IMR-90 (cell line): ENCODE data around the gene CUL4B. TPM values are rescaled to one million over a fixed set of nuclear protein-coding genes. Genes with fewer than 3 reads are reported as not detected.

ENCODE experiments used
- ATAC-seq: fragments of 200-7000 bp; cut with Tn5 transposase; 2 replicates; pipeline ENCODE4 v1.9.1; 2020; ENCODE audit warnings: low read depth, mild to moderate bottlenecking, moderate library complexity
- BruUV-seq: library from RNA; stranded (reverse); fragments of 400-500 nt; replicated peaks from 2 replicates; lab custom pipeline; 2021; lab: Mats Ljungman, UMichigan
- CTCF ChIA-PET: fragments of 300-600 bp; formaldehyde crosslinking; extraction: SDS; loops from one replicate; lab custom pipeline; 2021; ENCODE audit warnings: antibody characterized with exemption; lab: Yijun Ruan, JAX
- POLR2A ChIA-PET: fragments of 300-600 bp; sonication (Branson Sonifier 250); formaldehyde crosslinking; loops from one replicate; lab custom pipeline; 2022; ENCODE audit warnings: antibody characterized with exemption; ENCODE audit not compliant: unreplicated experiment; lab: Charles Lee
- DNase-seq: peaks from one replicate; pipeline ENCODE4 v3.0.0; 2013
- H2AFZ ChIP-seq: replicated peaks from 2 replicates; pipeline ENCODE3; 2013; ENCODE audit warnings: low read length, mild to moderate bottlenecking; ENCODE audit not compliant: poor library complexity
- H2AK5ac ChIP-seq: 2 replicates; pipeline ENCODE4 v1.6.1; 2013; ENCODE audit warnings: low read depth, low read length, inconsistent platforms
- H2AK9ac ChIP-seq: replicated peaks from 2 replicates; pipeline ENCODE3; 2013; ENCODE audit warnings: mild to moderate bottlenecking, low read depth, low read length, moderate library complexity; ENCODE audit not compliant: poor library complexity
- H2BK120ac ChIP-seq: 2 replicates; pipeline ENCODE4 v1.6.1; 2013; ENCODE audit warnings: low read depth, low read length, inconsistent platforms
- H2BK15ac ChIP-seq: 3 replicates; pipeline ENCODE4 v1.6.1; 2013; ENCODE audit warnings: low read depth, low read length, inconsistent platforms
- H2BK20ac ChIP-seq: 2 replicates; pipeline ENCODE4 v1.6.1; 2013; ENCODE audit warnings: low read depth, mild to moderate bottlenecking, inconsistent platforms, low read length, moderate library complexity
- H2BK5ac ChIP-seq: 2 replicates; pipeline ENCODE4 v1.6.1; 2013; ENCODE audit warnings: mild to moderate bottlenecking, low read depth, low read length, inconsistent platforms; ENCODE audit not compliant: poor library complexity, severe bottlenecking
- H3K14ac ChIP-seq: replicated peaks from 2 replicates; pipeline ENCODE4 v1.6.1; 2013; ENCODE audit warnings: low read depth, low read length, inconsistent platforms
- H3K18ac ChIP-seq: 2 replicates; pipeline ENCODE4 v1.6.1; 2013; ENCODE audit warnings: low read depth, low read length, control low read depth
- H3K23ac ChIP-seq: 2 replicates; pipeline ENCODE4 v1.6.1; 2013; ENCODE audit warnings: low read depth, low read length, inconsistent platforms
- H3K27ac ChIP-seq: 2 replicates; pipeline ENCODE4 v1.5.1; 2013; ENCODE audit warnings: mild to moderate bottlenecking, control low read depth, low read length; ENCODE audit not compliant: insufficient read depth
- H3K27me3 ChIP-seq: 2 replicates; pipeline ENCODE4 v1.6.1; 2013; ENCODE audit warnings: low read length; ENCODE audit not compliant: control insufficient read depth, insufficient read depth
- H3K36me3 ChIP-seq: 2 replicates; pipeline ENCODE4 v1.6.1; 2013; ENCODE audit warnings: low read length, mixed read lengths; ENCODE audit not compliant: control insufficient read depth, insufficient read depth
- H3K4ac ChIP-seq: 2 replicates; pipeline ENCODE4 v1.6.1; 2013; ENCODE audit warnings: low read depth, low read length, inconsistent platforms
- H3K4me1 ChIP-seq: 2 replicates; pipeline ENCODE4 v1.6.1; 2013; ENCODE audit warnings: low read length, mixed read lengths; ENCODE audit not compliant: control insufficient read depth, insufficient read depth
- H3K4me2 ChIP-seq: 2 replicates; pipeline ENCODE4 v1.6.1; 2013; ENCODE audit warnings: low read depth, mild to moderate bottlenecking, control low read depth, low read length, moderate library complexity
- H3K4me3 ChIP-seq: 2 replicates; pipeline ENCODE4 v1.5.1; 2013; ENCODE audit warnings: low read depth, mild to moderate bottlenecking, control low read depth, low read length, moderate library complexity; ENCODE audit not compliant: insufficient read depth
- H3K56ac ChIP-seq: 2 replicates; pipeline ENCODE4 v1.6.1; 2013; ENCODE audit warnings: low read length, inconsistent platforms; ENCODE audit not compliant: insufficient read depth; ENCODE audit errors: extremely low read depth
- H3K79me1 ChIP-seq, 2 experiments: 2 replicates each; pipeline ENCODE4 v1.6.1; 2013; ENCODE audit warnings: low read length in 2 of 2, inconsistent platforms in 1 of 2, low read depth in 1 of 2
- H3K9ac ChIP-seq: 2 replicates; pipeline ENCODE4 v1.6.1; 2013; ENCODE audit warnings: low read depth, low read length, control low read depth
- H3K9me1 ChIP-seq: 2 replicates; pipeline ENCODE4 v1.6.1; 2013; ENCODE audit warnings: low read length, inconsistent platforms; ENCODE audit not compliant: insufficient read depth
- H3K9me3 ChIP-seq: 2 replicates; pipeline ENCODE4 v1.6.1; 2013; ENCODE audit warnings: low read length; ENCODE audit not compliant: control insufficient read depth, insufficient read depth
- H4K20me1 ChIP-seq: 2 replicates; pipeline ENCODE4 v1.6.1; 2013; ENCODE audit warnings: low read length, inconsistent platforms; ENCODE audit not compliant: insufficient read depth
- H4K5ac ChIP-seq: 2 replicates; pipeline ENCODE4 v1.6.1; 2013; ENCODE audit warnings: mild to moderate bottlenecking, low read depth, low read length, control low read depth
- H4K8ac ChIP-seq, 2 experiments: 2 replicates each; pipeline ENCODE4 v1.6.1; 2013; ENCODE audit warnings: low read depth in 2 of 2, low read length in 2 of 2, control low read depth in 1 of 2, inconsistent platforms in 1 of 2
- H4K91ac ChIP-seq: 2 replicates; pipeline ENCODE4 v1.6.1; 2013; ENCODE audit warnings: low read depth, low read length, inconsistent platforms; ENCODE audit not compliant: insufficient read depth
- CEBPB ChIP-seq: IDR thresholded peaks from 2 replicates; pipeline ENCODE4 v1.6.1; 2012; ENCODE audit warnings: low read depth, low read length, improper control_type of control experiment
- FOS ChIP-seq: fragments of 150-350 bp; IDR thresholded peaks from 2 replicates; pipeline ENCODE4 v1.6.1; 2016; ENCODE audit warnings: low read depth, low read length
- MAFK ChIP-seq: IDR thresholded peaks from 2 replicates; pipeline ENCODE4 v1.6.1; 2012; ENCODE audit warnings: low read depth, low read length, improper control_type of control experiment
- MAZ ChIP-seq: IDR thresholded peaks from 2 replicates; pipeline ENCODE4 v1.6.1; 2012; ENCODE audit warnings: low read depth, mild to moderate bottlenecking, low read length, improper control_type of control experiment, moderate library complexity, borderline replicate concordance
- MXI1 ChIP-seq: IDR thresholded peaks from 2 replicates; pipeline ENCODE4 v1.6.1; 2012; ENCODE audit warnings: low read depth, mild to moderate bottlenecking, low read length, moderate library complexity, borderline replicate concordance
- NFE2L2 ChIP-seq: fragments of 150-350 bp; IDR thresholded peaks from 2 replicates; pipeline ENCODE4 v1.6.1; 2016; ENCODE audit warnings: low read depth, mild to moderate bottlenecking, low read length
- POLR2A ChIP-seq: IDR thresholded peaks from 2 replicates; pipeline ENCODE4 v1.6.1; 2012; ENCODE audit warnings: mild to moderate bottlenecking, low read depth, low read length
- SMC3 ChIP-seq: fragments of 150-350 bp; IDR thresholded peaks from 2 replicates; pipeline ENCODE4 v1.6.1; 2016; ENCODE audit warnings: low read depth, mild to moderate bottlenecking, antibody characterized with exemption, low read length, moderate library complexity
- WGBS, 2 experiments: methylation state at CpG; one replicate each; pipeline versions ENCODE4 v1.1.5 to v1.1.7; 2013; ENCODE audit warnings: missing lambda C conversion rate in 2 of 2; ENCODE audit not compliant: insufficient read length in 1 of 2; ENCODE audit errors: extremely low coverage in 2 of 2; 5-methylcytosine and 5-hydroxymethylcytosine counted together
- dilution Hi-C: fragments of 300-500 bp; cut with HindIII; formaldehyde crosslinking; loops from one replicate; pipeline ENCODE4 v1.14.3; 2018; ENCODE audit warnings: low sequenced_read_pairs; ENCODE audit not compliant: unreplicated experiment
- in situ Hi-C: fragments of 300-500 bp; cut with MboI; formaldehyde crosslinking; loops from 3 replicates; pipeline ENCODE4 v1.14.3; 2019; ENCODE audit warnings: low sequenced_read_pairs, inconsistent platforms, mixed read lengths
- intact Hi-C: fragments of 100-400 bp; cut with micrococcal nuclease; formaldehyde crosslinking; loops from 2 replicates; pipeline ENCODE4 v1.10.0; 2022
- polyA plus RNA-seq, 3 experiments: library from polyadenylated mRNA; depleted of rRNA; stranded (reverse); fragments of >200 nt; gene quantifications; 2 replicates each; pipeline ENCODE4 v1.2.3, GENCODE V29; 2012; ENCODE audit warnings: low replicate concordance in 1 of 3
- total RNA-seq: library from RNA; depleted of rRNA; stranded (reverse); fragments of >200 nt; gene quantifications from 2 replicates; pipeline ENCODE4 v1.2.3, GENCODE V29; 2012
- TF ChIP-seq, protein P1 (sequence below): fragments of 150-350 bp; IDR thresholded peaks from 2 replicates; pipeline ENCODE4 v1.6.1; 2017; ENCODE audit warnings: mild to moderate bottlenecking, antibody characterized with exemption, low read length, low read depth
- TF ChIP-seq, protein P2 (sequence below): fragments of 150-350 bp; IDR thresholded peaks from 2 replicates; pipeline ENCODE4 v1.6.1; 2016; ENCODE audit warnings: low read depth, mild to moderate bottlenecking, low read length, moderate library complexity, borderline replicate concordance

CUL4B gene
- total and polyA plus RNA-seq, 2 of the 4 experiments (the other 2 are of a cell fraction): 19.4 to 30.9 TPM

DNA sequence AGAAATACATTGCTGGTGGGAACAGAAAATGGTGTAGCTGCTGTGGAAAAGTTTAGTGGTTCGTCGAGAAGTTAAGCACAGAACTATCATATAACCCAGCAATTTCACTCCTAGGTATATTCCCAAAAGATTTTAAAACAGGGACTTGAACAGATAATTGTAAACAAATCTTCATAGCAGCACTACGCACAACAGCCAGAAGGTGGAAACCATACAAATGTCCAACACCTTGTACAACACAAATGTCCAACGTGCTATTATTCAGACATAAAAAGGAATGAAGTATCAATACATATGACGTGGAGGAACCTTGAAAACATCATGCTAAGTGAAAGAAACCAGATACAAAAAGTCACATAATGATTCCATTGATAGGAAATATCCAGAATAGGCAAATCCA is 37.9 kb downstream of the CUL4B start:
- WGBS, 2 experiments: no CpG with 5 or more reads among the region's 5 CpGs
- Histone ChIP-seq H3K9me1 (no peaks in the 10 kb centered on the region), H2BK120ac (no peak overlapping the region), H3K27me3 (no peaks in the 10 kb centered on the region), H3K36me3 (peaks cover 3% of the 10 kb centered on the region; the same call in 1 of the 2 replicates), H2AFZ (no peak overlapping the region), H4K5ac (no peak overlapping the region), H3K9me3 (no peaks in the 10 kb centered on the region), H4K8ac (no peak overlapping the region), H2AK9ac (no peak overlapping the region), H2BK20ac (no peak overlapping the region), H3K14ac (no peak overlapping the region), H3K9ac (no peak overlapping the region), H2BK15ac (no peak overlapping the region), H2AK5ac (no peak overlapping the region), H3K4me3 (no peak overlapping the region), H3K4ac (no peak overlapping the region), H3K4me2 (no peak overlapping the region), H3K23ac (no peak overlapping the region), H3K27ac (no peak overlapping the region), H4K20me1 (no peaks in the 10 kb centered on the region), H3K4me1 (0 out of 2 replicates have a peak, but pooled peaks cover 2% of the 10 kb centered on the region), H3K18ac (no peak overlapping the region), H4K91ac (no peak overlapping the region), H3K56ac (no peak overlapping the region), H3K79me1 (no peaks in the 10 kb centered on the region), H2BK5ac (no peak overlapping the region)
- TF ChIP-seq MAZ (no peak), FOS (no peak), SMC3 (no peak), CEBPB (no peak), MAFK (no peak), MXI1 (no peak), NFE2L2 (no peak), POLR2A (no peak)
- TF ChIP-seq, protein P1, sequence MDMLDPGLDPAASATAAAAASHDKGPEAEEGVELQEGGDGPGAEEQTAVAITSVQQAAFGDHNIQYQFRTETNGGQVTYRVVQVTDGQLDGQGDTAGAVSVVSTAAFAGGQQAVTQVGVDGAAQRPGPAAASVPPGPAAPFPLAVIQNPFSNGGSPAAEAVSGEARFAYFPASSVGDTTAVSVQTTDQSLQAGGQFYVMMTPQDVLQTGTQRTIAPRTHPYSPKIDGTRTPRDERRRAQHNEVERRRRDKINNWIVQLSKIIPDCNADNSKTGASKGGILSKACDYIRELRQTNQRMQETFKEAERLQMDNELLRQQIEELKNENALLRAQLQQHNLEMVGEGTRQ: no peak
- TF ChIP-seq, protein P2, sequence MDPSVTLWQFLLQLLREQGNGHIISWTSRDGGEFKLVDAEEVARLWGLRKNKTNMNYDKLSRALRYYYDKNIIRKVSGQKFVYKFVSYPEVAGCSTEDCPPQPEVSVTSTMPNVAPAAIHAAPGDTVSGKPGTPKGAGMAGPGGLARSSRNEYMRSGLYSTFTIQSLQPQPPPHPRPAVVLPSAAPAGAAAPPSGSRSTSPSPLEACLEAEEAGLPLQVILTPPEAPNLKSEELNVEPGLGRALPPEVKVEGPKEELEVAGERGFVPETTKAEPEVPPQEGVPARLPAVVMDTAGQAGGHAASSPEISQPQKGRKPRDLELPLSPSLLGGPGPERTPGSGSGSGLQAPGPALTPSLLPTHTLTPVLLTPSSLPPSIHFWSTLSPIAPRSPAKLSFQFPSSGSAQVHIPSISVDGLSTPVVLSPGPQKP: no peak
- intact Hi-C loops: no loop called here
- no peak for ATAC-seq
- ChIA-PET CTCF (no interaction called here), POLR2A (no interaction called here)
- DNase-seq: no peak
- in situ Hi-C loops: loop anchor here (25.0 kb wide), 1 partner anchor 239 kb away; no protein-coding TSS in a partner anchor
- no TSS peak for BruUV-seq
- dilution Hi-C loops: no loop called here
